ENCODE results near the gene PTCH2.

Gene PTCH2

GRCh38 chr1:44792736-44793502 is 50.1 kb downstream of the PTCH2 start:
- TF ChIP-seq ZNF274 (IDR thresholded peaks at IDR 0.05; ENCODE audit: low read depth, low read length) = no peak

DNA sequence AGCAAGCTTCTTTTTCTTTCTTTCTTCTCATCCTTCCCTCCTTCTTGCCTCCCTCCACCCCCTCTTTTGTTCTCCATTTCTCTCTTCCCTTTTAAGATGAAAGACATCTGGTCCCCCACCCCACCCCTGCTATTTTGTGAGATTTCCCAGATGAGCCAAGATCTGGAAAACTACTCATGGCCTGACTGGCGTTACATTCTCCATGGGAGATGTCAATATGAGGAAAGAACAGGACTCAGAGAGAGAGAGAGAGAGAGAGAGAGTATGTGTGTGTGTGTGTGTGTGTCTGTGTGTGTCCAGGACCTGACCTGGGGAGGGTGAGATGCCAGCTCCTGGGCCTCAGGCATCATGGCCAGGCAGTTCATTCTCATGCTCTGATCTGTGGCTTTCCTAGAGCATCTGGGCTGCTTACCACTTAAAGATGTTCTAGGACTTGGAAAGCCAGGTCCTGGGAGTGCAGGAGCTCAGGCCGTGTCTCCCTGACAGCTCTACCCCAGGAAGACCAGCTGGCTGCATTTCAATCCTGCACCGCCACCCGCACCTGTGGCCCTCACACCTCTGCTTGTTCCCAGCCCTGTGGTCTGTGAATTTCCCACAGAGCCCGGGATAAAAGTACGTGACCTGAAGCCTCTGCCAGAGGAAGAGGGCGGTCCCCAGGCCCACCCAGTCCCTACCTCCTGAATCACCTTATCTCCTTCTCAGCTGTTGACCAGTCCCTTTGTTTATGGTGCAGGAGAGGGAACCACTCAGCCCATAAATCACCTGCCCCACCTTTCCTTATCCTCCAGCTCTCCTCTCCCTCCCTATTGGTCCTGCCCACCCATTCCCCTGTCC is 51.9 kb downstream of the PTCH2 start:
- TF ChIP-seq ZNF274 (IDR thresholded peaks at IDR 0.05; ENCODE audit: low read depth, low read length) = no peak
- no peak overlapping the region for H3K4me3 ChIP-seq (ENCODE audit: low read length)

More at GRCh38 chr1:44792736-44793502, 50.1 kb downstream of the PTCH2 start:
- H3K4me3 ChIP-seq (ENCODE audit: low read length) = no peak overlapping the region

DNA sequence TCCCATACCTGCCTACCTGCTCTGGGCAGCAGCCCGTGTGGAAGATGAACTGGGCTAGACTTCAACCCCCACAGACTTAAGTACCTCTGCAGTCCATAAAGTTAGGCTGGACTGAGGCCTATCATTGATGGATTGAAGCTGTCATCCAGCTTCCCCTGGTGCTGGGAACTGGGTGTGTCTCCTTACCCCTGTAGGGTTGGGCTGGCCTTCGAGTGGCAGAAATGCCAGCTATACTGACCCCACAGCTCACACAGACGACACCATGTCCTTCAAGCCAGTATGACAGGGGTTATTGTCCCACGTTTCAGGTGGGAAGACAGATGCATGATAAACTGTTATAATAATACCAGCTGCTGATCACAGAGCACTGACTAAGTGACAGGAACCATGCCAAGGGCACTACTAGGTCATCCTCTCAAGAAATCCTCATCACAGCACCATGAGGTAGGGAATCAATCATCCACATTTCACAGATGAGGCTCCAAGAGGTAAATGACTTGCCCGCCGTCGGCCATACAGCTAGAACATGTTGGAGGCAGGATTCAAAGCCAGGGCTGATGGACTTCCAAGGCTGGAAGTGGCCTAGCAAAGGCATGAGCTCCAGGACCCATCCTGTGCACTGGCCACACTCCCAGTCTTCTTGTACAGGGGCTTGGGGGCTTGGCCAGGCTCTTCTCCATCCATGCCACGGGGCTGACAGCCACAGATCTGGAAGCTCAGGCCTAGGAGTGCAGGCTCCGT is 54.8 kb downstream of the PTCH2 start, which contains the start of gene BEST4:
TSS of gene BEST4 (minus strand) at position 51 of the 741 bp plus-strand sequence. CDS start 465 bp downstream, outside the sequence.
- TF ChIP-seq ZNF274 (IDR thresholded peaks at IDR 0.05; ENCODE audit: low read depth, low read length) = no peak
- H3K4me3 ChIP-seq (ENCODE audit: low read length) = no peak within 1 kb of the TSS

GRCh38 chr1:44787506-44787905 is 55.5 kb downstream of the PTCH2 start:
- H3K4me3 ChIP-seq (ENCODE audit: low read length) = no peak overlapping the region
- TF ChIP-seq ZNF274 (IDR thresholded peaks at IDR 0.05; ENCODE audit: low read depth, low read length) = no peak

DNA sequence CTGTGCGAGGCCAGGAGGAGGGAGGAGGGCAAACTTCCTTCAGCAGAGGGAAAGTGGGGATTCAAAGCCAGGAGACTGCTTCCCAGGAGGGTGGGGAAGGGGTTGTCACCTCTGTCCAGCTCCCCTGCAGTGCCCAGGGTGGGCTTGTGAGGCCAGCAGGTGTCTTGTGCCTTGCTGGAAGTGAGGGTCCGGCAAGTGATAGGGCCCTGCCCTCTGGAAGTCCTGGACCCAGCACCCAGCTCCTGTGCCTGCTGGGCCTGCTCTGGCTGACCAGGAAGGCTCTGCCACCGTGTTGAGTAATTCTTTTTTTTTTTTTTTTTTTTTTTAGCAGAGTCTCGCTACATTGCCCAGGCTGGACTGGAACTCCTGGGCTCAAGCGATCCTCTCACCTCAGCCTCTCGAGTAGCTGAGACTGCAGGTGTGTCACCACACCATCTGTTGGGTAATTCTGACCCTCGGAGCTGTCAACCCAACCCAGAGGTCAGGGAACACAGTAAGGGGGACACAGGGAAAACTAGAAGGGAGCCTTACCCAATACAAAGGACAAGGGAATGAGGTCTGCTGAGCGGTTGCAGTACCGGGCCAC is 56.1 kb downstream of the PTCH2 start:
- no peak for TF ChIP-seq ZNF274 (IDR thresholded peaks at IDR 0.05; ENCODE audit: low read depth, low read length)
- H3K4me3 ChIP-seq (ENCODE audit: low read length) = no peak overlapping the region

- H3K4me3 ChIP-seq (ENCODE audit: low read length) = peak overlapping the region; percentile 4; the same call in 1 of the 2 replicates
- no peak for TF ChIP-seq ZNF274 (IDR thresholded peaks at IDR 0.05; ENCODE audit: low read depth, low read length)
Observed at GRCh38 chr1:44786138-44786840, 56.8 kb downstream of the PTCH2 start.

DNA sequence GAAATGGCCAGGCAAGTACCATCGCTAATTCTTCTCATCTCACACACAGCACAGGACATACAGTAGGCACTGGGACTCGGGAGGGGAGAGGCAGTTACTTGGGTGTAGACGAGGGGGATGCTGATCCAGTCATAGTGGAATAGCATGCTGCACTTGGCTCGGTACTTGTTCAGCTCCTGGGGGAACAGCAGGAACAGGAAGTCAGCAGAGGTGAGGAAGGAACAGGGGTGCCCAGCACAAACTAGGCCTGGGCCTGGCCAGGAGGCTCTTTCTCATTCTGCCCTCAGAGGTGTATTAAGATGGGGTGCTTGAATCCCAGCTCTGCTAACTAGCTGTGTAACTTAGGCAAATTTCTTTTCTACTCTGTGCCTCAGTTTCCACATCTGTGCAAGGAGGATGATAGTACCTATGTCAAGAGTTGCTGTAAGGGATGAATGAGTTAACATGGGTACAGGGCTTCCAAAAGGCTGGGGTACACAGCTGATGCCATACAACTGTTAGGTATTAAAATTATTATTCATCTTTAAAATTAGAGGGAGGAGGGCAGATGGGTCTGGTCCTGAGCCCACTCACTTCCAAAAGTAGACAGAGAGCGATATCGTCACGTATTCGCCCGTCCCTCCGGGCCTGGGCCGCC is 57.4 kb downstream of the PTCH2 start:
- peak overlapping the region; percentile 4; the same call in 1 of the 2 replicates for H3K4me3 ChIP-seq (ENCODE audit: low read length)

DNA sequence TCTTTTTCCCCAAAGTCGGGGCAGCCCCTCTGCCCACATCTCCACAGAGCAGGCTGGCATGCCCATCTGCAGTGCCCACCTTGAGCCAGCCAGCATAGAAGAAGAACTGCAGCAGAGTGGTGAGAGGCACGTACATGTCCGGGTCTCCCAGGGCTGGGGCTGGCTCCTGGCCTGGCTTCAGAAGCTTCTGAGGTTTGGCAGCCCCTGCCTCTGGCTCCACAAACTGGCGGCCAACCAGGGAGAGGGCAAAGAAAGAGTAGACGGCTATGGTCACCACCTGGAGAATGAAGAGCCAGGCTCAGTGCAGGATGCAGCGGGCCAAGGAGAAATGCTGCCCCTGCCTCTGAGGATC is 58.0 kb downstream of the PTCH2 start:
- H3K4me3 ChIP-seq (ENCODE audit: low read length) = no peak overlapping the region
- TF ChIP-seq ZNF274 (IDR thresholded peaks at IDR 0.05; ENCODE audit: low read depth, low read length) = no peak

More for the DNA sequence above, 57.4 kb downstream of the PTCH2 start:
- TF ChIP-seq ZNF274 (IDR thresholded peaks at IDR 0.05; ENCODE audit: low read depth, low read length) = no peak

- no peak for TF ChIP-seq ZNF274 (IDR thresholded peaks at IDR 0.05; ENCODE audit: low read depth, low read length)
- peak overlapping the region; percentile 21; the same call in 1 of the 2 replicates for H3K4me3 ChIP-seq (ENCODE audit: low read length)
Observed at GRCh38 chr1:44784094-44785028, 58.7 kb downstream of the PTCH2 start.

DNA sequence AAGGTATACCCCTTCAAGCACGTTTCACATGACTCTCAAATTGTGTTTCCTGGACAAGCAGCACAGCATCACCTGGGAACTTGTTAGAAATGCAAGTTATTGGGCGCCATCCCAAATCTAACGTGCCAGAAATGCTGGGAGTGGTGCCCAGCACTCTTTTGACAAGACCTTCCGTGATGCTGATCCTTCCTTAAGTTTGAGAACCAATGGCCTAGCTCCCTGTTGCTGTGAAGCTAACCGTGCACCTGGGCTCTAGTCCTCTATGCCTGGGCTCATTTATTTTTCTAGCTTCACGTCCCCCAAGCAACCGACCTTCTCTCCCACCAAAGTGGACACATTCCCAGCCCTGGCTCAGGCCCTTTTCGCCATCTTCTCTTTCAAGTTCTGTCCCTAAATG is 59.4 kb downstream of the PTCH2 start:
- peak overlapping the region; percentile 21; the same call in 1 of the 2 replicates for H3K4me3 ChIP-seq (ENCODE audit: low read length)
- TF ChIP-seq ZNF274 (IDR thresholded peaks at IDR 0.05; ENCODE audit: low read depth, low read length) = no peak

DNA sequence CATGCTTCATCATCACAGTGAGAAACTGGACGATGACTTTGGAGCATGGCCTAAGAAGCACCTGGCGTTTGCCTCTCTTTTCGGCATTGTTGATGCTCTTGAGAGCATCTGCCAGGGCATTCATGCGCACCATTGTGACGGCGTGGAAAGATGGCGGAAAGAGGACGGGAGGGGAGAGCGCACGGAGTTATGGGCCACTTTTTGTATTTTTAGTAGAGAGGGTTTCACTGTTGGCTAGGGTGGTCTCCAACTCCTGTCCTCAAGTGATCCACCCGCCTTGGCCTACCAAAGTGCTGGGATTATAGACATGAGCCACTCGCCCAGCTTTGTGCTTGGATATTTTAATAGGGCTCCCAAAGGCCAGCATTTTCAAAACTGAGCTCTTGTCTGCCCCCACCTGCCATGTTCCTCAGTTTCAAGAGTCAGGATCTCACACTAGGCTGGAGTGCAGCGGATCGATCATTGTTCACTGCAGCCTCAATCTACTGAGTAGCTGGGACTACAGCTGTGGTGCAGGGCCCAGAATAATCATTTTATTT is 62.4 kb downstream of the PTCH2 start:
- no peak overlapping the region for H3K4me3 ChIP-seq (ENCODE audit: low read length)

More for the DNA sequence above, 62.4 kb downstream of the PTCH2 start:
- TF ChIP-seq ZNF274 (IDR thresholded peaks at IDR 0.05; ENCODE audit: low read depth, low read length) = no peak
